A673 (cell line): Measurements from ENCODE around the gene STX8.

ENCODE experiments used
- CTCF ChIP-seq: fragments of 300-800, 200-600 bp; sonication (generic); conservative IDR thresholded peaks from 2 replicates; pipeline ENCODE4 v1.5.1; 2017; ENCODE audit warnings: low read depth, mild to moderate bottlenecking, antibody characterized with exemption, low read length, moderate library complexity, mixed read lengths
- EZH2 ChIP-seq: fragments of 200-600 bp; sonication (generic); IDR thresholded peaks from 2 replicates; pipeline ENCODE4 v1.6.1; 2017; ENCODE audit warnings: borderline replicate concordance, low read depth, mild to moderate bottlenecking, mixed read lengths, antibody characterized with exemption, low read length; ENCODE audit not compliant: poor library complexity, severe bottlenecking

DNA sequence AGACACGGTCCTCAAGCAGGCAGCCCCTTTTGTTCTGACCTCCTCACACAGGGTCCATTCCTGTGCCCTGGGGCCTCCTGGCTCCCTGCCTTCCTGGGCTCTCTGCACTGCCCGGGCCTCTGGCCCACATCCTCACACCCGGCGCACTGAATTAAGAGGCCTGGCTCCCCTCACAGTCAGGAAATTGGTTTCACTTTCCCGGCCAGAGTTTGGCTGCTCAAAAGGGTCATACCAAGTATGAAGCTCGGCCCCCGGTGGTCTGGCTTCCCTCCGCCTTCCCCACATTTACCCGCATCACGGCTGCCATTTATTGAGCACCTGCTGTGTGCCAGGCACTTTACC lies 334.3 kb downstream of the STX8 start:
- TF ChIP-seq CTCF (no peak), EZH2 (no peak)
